ENCODE results near the gene FAM124A.

GRCh38 chr13:51222686-51223559 lies 725 bp downstream of the FAM124A start:
- TF ChIP-seq, protein P1, sequence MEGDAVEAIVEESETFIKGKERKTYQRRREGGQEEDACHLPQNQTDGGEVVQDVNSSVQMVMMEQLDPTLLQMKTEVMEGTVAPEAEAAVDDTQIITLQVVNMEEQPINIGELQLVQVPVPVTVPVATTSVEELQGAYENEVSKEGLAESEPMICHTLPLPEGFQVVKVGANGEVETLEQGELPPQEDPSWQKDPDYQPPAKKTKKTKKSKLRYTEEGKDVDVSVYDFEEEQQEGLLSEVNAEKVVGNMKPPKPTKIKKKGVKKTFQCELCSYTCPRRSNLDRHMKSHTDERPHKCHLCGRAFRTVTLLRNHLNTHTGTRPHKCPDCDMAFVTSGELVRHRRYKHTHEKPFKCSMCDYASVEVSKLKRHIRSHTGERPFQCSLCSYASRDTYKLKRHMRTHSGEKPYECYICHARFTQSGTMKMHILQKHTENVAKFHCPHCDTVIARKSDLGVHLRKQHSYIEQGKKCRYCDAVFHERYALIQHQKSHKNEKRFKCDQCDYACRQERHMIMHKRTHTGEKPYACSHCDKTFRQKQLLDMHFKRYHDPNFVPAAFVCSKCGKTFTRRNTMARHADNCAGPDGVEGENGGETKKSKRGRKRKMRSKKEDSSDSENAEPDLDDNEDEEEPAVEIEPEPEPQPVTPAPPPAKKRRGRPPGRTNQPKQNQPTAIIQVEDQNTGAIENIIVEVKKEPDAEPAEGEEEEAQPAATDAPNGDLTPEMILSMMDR (IDR thresholded peaks at IDR 0.05) = no peak
- TF ChIP-seq EP300 (IDR thresholded peaks at IDR 0.05) (no peak), POLR2A (IDR thresholded peaks at IDR 0.05) (no peak)

Data from ovary (tissue), 3 donors.